Measurements from ENCODE around the gene UQCC5. TPM values are rescaled to one million over a fixed set of nuclear protein-coding genes. Genes with fewer than 3 reads are reported as not detected.
A peak's percentile ranks its signal among the peaks of the same experiment; 100 is the strongest.

The UQCC5 gene, protein sequence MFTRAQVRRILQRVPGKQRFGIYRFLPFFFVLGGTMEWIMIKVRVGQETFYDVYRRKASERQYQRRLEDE
- total RNA-seq: 7.3 and 8.3 TPM in 2 replicates

DNA sequence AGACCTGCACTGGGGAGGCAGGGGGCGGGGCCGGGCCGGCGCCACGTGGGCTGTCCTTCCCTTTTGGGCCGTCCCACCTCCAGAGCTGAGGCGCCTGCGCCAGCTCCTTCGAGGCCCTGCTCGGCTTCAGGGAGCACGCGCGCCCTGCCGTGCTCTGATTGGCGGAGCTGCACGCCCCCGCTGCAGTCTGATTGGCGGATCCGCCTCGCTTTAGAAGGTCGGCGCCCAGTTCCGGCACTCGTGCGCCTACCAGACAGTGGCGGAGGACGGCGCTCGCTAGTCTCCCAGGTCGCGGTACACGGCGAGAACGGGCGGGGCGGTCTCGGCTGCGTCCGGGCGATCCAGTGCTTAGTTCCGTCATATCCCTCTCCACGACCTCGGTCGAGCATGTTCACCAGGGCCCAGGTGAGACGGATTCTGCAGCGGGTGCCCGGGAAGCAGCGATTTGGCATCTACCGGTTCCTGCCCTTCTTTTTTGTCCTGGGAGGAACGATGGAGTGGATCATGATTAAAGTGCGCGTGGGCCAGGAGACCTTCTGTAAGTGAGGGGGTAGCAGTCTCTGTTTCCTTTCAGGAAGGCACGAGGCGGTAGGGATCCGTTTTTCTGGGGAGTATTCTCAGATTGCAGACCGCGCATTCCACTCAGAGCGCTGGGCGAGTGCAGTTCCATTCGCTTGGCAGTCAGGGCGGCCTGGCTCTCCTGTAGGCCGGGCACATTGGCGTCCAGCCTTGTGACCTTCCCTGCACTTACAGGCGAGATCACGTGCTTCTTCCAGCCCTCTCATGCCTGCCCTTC lies at the start of gene UQCC5:
TSS of gene UQCC5 (plus strand) at position 237 of the 796 bp plus-strand sequence. CDS start at position 388, 151 bp downstream.
- DNase-seq (ENCODE audit: low read depth in 2 of 2): peak; percentile 99

DNA sequence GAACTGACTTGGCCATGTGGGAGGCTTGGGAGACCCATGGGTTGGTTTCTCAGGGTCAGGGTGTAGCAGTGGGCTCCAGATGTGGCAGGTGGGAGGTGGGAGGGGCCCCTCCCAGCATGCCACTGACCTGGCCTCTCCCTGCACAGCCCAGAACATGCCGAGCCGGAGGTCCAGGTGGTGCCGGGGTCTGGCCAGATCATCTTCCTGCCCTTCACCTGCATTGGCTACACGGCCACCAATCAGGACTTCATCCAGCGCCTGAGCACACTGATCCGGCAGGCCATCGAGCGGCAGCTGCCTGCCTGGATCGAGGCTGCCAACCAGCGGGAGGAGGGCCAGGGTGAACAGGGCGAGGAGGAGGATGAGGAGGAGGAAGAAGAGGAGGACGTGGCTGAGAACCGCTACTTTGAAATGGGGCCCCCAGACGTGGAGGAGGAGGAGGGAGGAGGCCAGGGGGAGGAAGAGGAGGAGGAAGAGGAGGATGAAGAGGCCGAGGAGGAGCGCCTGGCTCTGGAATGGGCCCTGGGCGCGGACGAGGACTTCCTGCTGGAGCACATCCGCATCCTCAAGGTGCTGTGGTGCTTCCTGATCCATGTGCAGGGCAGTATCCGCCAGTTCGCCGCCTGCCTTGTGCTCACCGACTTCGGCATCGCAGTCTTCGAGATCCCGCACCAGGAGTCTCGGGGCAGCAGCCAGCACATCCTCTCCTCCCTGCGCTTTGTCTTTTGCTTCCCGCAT lies 49.2 kb upstream of the UQCC5 start:
- DNase-seq (ENCODE audit: low read depth in 2 of 2): no peak

DNA sequence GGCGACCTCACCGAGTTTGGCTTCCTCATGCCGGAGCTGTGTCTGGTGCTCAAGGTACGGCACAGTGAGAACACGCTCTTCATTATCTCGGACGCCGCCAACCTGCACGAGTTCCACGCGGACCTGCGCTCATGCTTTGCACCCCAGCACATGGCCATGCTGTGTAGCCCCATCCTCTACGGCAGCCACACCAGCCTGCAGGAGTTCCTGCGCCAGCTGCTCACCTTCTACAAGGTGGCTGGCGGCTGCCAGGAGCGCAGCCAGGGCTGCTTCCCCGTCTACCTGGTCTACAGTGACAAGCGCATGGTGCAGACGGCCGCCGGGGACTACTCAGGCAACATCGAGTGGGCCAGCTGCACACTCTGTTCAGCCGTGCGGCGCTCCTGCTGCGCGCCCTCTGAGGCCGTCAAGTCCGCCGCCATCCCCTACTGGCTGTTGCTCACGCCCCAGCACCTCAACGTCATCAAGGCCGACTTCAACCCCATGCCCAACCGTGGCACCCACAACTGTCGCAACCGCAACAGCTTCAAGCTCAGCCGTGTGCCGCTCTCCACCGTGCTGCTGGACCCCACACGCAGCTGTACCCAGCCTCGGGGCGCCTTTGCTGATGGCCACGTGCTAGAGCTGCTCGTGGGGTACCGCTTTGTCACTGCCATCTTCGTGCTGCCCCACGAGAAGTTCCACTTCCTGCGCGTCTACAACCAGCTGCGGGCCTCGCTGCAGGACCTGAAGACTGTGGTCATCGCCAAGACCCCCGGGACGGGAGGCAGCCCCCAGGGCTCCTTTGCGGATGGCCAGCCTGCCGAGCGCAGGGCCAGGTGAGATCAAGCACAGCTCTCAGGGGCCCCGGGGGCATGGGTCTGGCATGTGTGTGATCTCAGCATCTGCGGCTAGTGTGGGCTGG lies 48.4 kb upstream of the UQCC5 start:
- DNase-seq (ENCODE audit: low read depth in 2 of 2): no peak

DNA sequence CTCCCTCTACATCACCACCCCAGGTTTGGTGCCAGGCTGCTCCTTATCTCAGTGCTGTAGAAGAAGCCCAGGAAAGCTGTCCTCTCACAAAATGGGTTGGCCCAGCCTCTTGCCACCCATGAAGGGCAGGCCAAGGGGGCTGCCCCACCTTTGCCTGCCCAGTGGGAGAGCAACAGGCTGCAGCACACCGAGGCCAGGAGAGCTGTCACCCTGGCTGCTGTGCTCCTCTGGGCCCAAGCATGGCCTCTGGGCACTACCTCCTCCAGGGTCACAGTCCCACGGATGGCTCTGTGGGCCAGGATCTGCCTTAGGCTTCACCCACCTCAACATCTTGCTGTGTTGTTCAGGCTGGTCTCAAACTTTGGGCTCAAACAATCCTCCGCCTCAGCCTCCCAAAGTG lies 47.7 kb upstream of the UQCC5 start:
- DNase-seq (ENCODE audit: low read depth in 2 of 2): no peak

DNA sequence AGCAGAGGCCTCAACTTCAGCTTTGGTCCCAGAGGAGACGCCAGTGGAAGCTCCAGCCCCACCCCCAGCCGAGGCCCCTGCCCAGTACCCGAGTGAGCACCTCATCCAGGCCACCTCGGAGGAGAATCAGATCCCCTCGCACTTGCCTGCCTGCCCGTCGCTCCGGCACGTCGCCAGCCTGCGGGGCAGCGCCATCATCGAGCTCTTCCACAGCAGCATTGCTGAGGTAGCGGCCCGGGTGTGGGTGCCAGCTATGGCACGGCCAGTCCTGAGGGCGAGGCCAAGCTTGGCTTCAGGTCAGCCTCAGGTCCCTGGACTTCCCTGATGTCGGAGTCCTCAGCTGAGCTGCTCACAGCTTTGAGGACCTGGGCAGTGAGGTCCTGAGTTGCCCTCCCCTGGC lies 47.0 kb upstream of the UQCC5 start:
- no peak for DNase-seq (ENCODE audit: low read depth in 2 of 2)

DNA sequence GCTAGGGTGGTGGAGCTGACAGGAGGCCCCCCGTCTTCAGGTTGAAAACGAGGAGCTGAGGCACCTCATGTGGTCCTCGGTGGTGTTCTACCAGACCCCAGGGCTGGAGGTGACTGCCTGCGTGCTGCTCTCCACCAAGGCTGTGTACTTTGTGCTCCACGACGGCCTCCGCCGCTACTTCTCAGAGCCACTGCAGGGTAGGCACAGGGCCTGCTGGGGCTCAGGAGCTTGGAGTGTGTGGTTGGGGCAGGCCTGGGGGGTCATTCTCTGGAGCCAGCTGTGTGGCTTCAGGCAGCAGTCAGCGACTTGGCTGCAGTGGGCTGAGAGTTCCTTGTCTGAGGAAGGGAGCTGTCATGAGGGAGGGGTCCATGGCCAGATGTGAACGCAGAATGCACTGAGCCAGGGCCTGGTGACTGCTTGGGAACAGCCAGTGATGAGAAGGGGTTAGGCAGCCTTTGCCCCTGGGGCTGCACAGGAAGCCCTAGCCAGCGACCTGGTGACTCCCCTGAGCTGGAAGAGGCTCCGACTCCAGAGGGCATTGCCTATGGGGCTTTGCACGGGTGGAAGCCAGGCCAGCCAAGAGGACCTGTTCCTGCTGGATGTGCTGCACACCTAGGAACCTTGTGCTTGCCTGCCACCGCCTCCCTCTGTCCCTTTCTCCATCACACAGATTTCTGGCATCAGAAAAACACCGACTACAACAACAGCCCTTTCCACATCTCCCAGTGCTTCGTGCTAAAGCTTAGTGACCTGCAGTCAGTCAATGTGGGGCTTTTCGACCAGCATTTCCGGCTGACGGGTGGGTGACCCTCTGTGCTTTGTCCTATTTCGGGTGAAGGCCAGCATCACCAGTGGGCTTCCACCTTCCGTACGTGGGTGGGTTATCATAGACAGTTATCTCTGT lies 46.1 kb upstream of the UQCC5 start:
- peak in 1 of 2 donors; percentile 16 for DNase-seq (ENCODE audit: low read depth in 2 of 2)

DNA sequence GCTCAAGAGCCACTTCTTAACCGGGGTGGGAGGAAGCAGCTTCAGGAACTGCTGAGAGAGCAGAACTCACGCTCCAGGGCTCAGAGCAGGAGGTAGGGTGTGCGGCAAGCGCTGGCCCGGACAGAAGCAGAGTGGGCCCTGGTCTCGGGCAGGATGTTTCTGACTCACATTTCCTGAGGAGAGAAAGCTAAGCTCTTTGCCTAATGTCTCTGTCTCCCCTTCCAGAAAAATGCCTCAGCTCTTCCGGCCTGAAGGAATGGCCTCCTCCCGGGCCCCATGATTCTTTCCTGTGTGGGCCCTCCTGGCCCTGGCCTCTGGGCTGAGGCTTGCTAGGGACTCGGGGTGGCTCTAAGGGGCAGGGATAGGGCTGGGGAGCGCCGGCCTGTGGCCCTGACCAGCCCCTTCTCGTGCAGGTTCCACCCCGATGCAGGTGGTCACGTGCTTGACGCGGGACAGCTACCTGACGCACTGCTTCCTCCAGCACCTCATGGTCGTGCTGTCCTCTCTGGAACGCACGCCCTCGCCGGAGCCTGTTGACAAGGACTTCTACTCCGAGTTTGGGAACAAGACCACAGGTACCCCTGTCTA lies 45.4 kb upstream of the UQCC5 start:
- peak; percentile 81 to 96 for DNase-seq (ENCODE audit: low read depth in 2 of 2)

DNA sequence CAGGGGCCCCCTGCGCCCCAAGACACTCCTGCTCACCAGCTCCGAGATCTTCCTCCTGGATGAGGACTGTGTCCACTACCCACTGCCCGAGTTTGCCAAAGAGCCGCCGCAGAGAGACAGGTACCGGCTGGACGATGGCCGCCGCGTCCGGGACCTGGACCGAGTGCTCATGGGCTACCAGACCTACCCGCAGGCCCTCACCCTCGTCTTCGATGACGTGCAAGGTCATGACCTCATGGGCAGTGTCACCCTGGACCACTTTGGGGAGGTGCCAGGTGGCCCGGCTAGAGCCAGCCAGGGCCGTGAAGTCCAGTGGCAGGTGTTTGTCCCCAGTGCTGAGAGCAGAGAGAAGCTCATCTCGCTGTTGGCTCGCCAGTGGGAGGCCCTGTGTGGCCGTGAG lies 44.3 kb upstream of the UQCC5 start:
- DNase-seq (ENCODE audit: low read depth in 2 of 2): no peak

DNA sequence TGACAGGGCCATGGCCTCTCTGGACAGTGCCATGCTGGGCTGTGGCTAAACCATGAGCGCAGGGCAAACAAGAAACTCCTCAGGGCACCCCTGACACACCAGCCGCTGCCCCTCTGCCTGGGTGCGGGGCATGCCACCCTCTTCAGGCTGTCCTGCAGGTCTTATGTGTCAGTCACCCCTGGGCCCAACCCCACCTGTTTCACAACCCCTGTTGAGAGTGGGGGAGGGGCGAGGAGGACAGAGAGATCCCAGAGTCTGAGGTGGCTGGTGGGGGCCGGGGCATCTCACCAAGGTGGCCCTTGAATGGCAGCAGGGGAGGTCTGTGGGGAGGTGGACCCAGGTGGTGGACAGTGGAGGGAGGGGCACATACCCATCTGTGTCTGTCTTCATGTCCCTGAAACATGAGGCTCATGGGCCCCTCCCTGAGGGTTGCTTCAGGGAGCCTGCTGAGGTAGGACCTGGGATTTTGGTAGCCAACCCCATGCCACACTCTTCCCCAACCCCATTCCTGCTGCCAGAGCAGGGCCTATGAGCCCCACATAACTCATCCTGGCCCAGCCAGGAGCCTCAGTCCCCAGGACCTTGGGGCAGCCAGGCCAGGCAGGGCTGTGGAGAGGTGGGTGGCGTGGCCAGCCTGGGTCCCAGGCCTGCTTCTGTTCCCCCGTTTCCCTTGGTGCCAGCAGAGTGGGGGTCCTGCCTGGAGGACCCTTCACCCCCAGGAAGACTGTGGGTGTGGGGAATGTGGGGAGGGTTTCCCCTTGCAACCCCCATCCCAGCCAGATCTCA lies 43.0 kb upstream of the UQCC5 start:
- no peak for DNase-seq (ENCODE audit: low read depth in 2 of 2)

DNA sequence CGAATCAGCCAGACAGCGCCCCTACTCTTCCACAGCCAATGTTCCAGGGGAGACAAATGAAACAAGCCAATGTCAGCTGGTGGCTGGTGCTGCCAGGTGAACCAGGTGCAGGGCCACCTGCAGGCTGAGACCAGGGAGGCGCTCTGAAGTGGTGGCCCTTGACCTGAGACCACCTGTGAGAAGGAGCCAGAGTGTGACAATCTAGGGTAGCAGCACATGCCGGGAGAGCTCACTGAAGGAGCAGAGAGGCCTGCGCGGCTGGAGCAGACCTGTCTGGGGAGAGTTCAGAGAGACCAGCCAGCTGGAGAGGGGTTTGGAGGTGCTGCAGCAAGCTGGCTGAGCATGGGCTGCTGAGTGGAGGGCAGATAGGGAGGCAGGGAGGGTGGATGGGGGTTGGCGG lies 42.0 kb upstream of the UQCC5 start:
- DNase-seq (ENCODE audit: low read depth in 2 of 2): no peak

DNA sequence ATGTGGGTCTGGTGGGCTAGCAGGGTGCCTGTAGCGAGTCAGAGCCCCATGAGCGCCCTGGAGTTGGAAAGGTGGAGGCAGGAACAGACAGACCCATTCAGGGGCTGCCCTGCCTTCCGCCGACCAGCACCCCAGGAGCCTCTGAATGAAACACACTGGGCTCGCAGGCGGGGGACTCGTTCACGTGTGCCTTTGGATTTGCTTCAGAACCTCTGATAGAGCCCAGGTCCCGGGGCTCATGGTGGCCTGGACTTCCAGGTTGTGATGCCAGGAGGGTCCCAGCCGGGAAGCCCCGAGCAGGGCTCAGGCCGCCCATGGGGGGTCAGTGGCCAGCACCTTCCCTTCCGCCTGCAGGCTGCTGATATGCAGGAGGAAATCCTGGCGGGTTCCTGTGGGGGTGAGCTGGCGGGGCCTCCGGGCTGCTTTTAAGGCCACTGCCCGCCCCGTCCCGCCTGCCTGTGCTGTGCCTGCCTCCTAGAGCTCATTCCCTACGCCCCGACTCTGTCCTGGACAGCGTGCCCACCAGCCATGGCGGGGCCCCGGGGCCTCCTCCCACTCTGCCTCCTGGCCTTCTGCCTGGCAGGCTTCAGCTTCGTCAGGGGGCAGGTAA lies 41.4 kb upstream of the UQCC5 start, which contains the start of gene STAB1:
TSS of gene STAB1 (plus strand) at position 453 of the 610 bp plus-strand sequence. CDS start at position 529, 76 bp downstream.
- peak; percentile 92 to 98 for DNase-seq (ENCODE audit: low read depth in 2 of 2)

DNA sequence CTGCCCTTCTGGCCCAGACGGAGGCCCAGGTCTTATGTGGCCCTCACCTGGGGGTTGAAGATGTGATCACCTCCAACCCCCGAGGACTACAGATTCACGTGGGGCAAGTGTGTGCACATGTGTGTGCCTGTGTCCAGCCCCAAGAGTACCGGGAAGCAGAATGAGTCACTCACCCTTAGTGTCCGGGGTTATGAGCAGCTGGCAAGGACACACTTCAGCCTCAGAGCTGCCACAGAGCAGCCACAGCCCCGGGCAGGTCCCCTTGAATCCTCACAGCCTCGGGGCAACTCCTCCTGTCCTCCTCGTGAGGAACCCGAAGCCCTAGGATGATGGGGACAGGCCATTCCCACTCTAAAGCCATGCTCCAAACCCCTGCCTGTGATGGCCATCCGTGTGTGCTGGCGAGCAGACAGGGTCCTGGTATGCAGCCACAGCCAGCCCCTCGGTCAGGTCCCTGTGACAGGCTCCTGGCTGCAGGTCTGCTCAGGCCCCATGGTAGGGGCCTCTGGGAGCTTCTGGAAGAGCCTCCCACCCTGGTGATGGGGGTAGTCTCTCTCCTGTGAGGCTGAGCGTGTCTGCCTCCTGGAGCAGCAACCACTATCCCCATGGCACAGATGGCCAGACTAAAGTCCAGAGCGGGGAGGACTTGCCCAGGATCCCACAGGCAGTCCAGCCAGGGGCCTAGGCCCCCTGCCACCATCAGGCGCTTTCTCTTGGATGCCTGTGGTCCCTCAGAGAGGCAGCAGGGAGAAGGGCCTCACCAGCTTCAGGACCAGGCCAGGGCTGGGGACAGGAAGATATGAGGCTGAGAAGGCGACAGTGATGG lies 40.4 kb upstream of the UQCC5 start:
- peak; percentile 85 to 88 for DNase-seq (ENCODE audit: low read depth in 2 of 2)

DNA sequence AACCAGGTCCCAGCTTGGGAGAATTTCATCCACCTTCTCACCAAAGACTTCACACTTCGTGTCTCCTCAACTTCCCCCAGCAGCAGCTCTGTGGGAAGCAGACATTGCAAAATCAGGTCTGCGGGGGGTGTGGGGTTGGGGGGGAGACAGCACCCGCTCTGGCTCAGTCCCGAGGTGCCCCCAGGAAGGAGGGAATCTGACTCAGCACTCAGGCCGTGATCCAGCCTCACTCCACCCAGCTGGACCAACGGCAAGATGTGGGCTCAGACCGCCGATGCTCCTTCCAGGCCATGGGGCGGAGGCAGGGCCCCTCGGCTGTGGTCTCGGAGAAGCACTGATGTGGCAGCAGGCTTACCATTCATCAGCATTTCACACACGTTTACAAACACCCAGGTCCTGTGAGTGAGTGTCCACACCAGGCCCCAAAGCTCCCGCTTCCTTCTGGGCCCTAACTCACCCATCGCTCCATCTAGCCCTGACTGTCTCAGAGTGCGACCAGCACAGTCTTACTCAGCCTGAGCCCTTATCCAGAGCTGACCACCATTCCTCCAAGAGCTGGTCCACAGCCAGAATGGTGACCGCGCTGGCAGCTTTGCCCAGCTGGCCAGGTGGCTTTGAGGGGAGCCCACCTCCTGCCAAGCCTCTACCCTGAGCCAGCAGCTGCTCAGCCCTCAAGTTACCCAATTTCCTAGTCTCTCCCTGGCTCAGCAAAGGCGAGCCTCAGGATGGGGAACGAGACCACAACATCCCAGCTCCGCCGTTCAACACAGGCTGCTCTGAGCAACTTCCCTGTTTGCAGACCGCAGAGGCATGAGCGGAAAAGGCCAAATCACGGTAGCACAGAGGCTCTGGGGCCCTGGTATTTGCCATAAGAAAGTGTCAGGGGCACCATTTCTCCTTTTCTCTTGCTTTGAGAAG lies 38.0 kb upstream of the UQCC5 start:
- DNase-seq (ENCODE audit: low read depth in 2 of 2): peak in 1 of 2 donors; percentile 37

DNA sequence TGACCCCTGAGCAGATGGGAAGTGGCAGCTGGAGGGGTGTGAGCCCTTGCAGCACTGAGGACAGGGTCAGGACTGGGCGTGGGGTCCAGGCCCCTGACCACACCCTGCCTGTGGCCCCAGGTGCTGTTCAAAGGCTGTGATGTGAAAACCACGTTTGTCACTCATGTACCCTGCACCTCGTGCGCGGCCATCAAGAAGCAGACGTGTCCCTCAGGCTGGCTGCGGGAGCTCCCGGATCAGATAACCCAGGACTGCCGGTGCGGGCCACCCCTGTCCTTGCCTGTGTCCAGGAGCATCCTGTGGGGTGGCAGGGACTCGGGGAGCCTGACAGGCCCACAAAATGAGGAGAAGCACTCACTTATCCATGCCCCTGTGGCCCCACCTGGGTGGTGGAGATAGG lies 35.4 kb upstream of the UQCC5 start:
- DNase-seq (ENCODE audit: low read depth in 2 of 2): no peak

DNA sequence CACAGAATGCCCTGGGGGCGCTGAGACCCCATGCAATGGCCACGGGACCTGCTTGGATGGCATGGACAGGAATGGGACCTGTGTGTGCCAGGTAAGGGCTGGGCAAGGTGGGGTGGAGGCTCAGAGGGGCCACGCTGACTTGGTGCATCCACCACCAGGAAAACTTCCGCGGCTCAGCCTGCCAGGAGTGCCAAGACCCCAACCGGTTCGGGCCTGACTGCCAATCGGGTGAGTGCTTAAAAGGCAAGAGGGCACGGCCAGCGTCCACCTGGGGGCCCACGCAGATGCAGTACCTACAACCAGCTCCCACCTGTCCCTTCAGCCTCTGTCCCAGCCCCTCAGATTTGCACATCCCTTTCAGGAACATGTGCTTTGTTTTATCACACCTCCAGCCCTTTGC lies 34.4 kb upstream of the UQCC5 start:
- DNase-seq (ENCODE audit: low read depth in 2 of 2): no peak

DNA sequence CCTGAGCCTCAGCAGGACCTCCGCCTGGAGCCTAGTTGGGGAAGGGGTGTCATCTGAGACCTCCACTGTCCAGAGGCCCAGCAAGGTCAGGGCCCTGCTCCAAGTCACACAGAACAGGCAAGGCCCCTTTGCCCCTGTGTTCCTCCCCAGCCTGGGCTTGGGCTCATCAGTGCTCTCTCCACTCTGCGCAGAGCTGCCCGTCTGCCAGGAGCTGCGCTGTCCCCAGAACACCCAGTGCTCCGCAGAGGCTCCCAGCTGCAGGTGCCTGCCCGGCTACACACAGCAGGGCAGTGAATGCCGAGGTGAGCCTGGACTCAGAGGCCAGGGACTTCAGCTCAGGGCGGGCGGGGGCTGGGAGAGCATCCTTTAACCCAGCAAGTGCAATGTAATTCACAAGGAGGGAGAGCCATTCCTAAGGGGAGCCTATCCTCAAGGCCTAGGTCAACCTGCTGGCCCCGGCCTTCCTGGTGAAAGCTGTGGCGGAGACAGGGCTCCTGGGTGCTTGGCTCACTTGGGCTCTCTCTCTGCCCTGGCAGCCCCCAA lies 33.5 kb upstream of the UQCC5 start:
- no peak for DNase-seq (ENCODE audit: low read depth in 2 of 2)

Measured in lung microvascular endothelial cell (primary cell).